Mucosa of descending colon (tissue), 3 donors: ENCODE results near the gene OR1L8. TPM values are rescaled to one million over a fixed set of nuclear protein-coding genes. Genes with fewer than 3 reads are reported as not detected.
"Not testable (repeated sequence)": the region's sequence is repeated elsewhere in the genome, so short reads cannot be mapped to it uniquely, and the experiment has no call there.

Source experiments
- ATAC-seq: fragments of 200-7000 bp; cut with Tn5 transposase; one replicate; pipeline ENCODE4 v1.9.1; 2020; ENCODE audit warnings: mild to moderate bottlenecking, moderate library complexity
- DNase-seq, 3 donors: peaks; one replicate each; pipeline ENCODE4 v3.0.0-alpha.2; 2020
- H3K36me3 ChIP-seq: fragments of 200-600 bp; one replicate; pipeline ENCODE4 v1.8.0; 2021; ENCODE audit warnings: low read depth, mild to moderate bottlenecking
- H3K4me1 ChIP-seq: fragments of 200-600 bp; one replicate; pipeline ENCODE4 v1.8.0; 2021; ENCODE audit warnings: low read depth, mild to moderate bottlenecking
- H3K4me3 ChIP-seq: fragments of 200-600 bp; one replicate; pipeline ENCODE4 v1.8.0; 2021; ENCODE audit warnings: mild to moderate bottlenecking
- H3K9me3 ChIP-seq: fragments of 200-600 bp; one replicate; pipeline ENCODE4 v1.8.0; 2021; ENCODE audit warnings: mild to moderate bottlenecking
- intact Hi-C, 2 donors: fragments of 100-400 bp; cut with DNase I in 1 of 2; cut with micrococcal nuclease in 1 of 2; formaldehyde crosslinking; loops; one replicate each; pipeline versions ENCODE4 v1.11.0 to v1.11.1; 2022; cut with DNase I, micrococcal nuclease
- long read RNA-seq, 2 donors: library from polyadenylated mRNA; unstranded; transcript quantifications; one replicate each; pipeline ENCODE4 v2.0.0, GENCODE V29; 2019 to 2021
- total RNA-seq, 3 donors: library from RNA; stranded (reverse); fragmentation: NEBNext Ultra II Directional in 2 of 3; extraction: Animal tissue kit (Norgen Biotek cat#: 25700) in 2 of 3; gene quantifications; one replicate each; pipeline versions ENCODE4 v1.2.1 to v1.2.4, GENCODE V29; 2021 to 2023
- TF ChIP-seq, protein P1 (sequence below): fragments of 200-600 bp; IDR thresholded peaks from one replicate; pipeline ENCODE4 v1.8.0; 2022; ENCODE audit warnings: antibody characterized with exemption, mild to moderate bottlenecking
- donor health status: DM: no; HTN: no; CAD: no; lungs with moderate emphysema.
- donor health status: DM: no; HTN: no; CAD: no.
- donor health status: DM: no; HTN: yes; CAD: no.

The OR1L8 gene, protein sequence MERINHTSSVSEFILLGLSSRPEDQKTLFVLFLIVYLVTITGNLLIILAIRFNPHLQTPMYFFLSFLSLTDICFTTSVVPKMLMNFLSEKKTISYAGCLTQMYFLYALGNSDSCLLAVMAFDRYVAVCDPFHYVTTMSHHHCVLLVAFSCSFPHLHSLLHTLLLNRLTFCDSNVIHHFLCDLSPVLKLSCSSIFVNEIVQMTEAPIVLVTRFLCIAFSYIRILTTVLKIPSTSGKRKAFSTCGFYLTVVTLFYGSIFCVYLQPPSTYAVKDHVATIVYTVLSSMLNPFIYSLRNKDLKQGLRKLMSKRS
- total RNA-seq = under 1 TPM in 1 of 3 donors, not detected in 2; 0.19 TPM
- long read RNA-seq, donor 1 = 0 reads
- long read RNA-seq, donor 2 = 0 reads

DNA sequence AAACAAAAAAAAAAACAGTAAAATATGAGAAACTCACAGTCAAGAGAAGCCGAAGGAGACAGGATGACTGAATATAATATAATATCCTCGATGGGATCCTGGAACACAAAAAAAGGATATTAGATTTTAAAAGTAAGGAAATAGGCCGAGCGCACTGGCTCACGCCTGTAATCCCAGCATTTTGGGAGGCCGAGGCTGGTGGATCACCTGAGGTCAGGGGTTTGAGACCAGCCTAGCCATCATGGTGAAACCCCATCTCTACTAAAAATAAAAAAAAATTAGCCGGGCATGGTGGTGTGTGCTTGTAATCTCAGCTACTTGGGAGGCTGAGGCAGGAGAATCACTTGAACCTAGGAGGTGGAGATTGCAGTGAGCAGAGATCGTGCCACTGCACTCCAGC is at the start of gene OR1L8:
Gene OR1L8 (minus strand): TSS at position 101 of the 400 bp plus-strand sequence. CDS start 14,907 bp downstream, outside the sequence.
- ATAC-seq, H3K9me3 ChIP-seq, H3K4me1 ChIP-seq, H3K4me3 ChIP-seq, DNase-seq, intact Hi-C loops, H3K36me3 ChIP-seq: not testable (repeated sequence)

DNA sequence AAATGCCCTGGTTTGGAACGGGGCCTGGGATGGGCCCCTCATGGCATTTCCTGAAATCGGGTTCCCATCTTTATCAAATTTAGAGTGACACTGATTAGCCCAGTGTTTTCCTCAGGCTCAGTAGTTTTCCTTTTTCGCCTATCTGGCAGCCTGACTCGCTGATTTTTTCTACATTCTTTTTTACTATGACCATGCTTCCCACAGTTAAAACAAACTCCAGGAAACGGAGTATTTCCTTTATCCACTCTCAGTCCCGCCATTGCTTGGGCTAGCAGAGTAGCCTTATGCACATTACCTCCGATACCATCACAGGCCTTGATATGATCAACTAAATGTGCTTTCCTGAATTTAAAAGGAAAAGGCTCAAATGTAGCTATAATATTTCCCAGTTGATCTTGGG is 36.8 kb upstream of the OR1L8 start:
- Histone ChIP-seq H3K9me3 (no peaks in the 10 kb centered on the region), H3K4me3 (no peak overlapping the region), H3K4me1 (no peaks in the 10 kb centered on the region), H3K36me3 (no peaks in the 10 kb centered on the region)
- TF ChIP-seq, protein P1, sequence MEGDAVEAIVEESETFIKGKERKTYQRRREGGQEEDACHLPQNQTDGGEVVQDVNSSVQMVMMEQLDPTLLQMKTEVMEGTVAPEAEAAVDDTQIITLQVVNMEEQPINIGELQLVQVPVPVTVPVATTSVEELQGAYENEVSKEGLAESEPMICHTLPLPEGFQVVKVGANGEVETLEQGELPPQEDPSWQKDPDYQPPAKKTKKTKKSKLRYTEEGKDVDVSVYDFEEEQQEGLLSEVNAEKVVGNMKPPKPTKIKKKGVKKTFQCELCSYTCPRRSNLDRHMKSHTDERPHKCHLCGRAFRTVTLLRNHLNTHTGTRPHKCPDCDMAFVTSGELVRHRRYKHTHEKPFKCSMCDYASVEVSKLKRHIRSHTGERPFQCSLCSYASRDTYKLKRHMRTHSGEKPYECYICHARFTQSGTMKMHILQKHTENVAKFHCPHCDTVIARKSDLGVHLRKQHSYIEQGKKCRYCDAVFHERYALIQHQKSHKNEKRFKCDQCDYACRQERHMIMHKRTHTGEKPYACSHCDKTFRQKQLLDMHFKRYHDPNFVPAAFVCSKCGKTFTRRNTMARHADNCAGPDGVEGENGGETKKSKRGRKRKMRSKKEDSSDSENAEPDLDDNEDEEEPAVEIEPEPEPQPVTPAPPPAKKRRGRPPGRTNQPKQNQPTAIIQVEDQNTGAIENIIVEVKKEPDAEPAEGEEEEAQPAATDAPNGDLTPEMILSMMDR = no peak
- intact Hi-C loops = no loop called here
- DNase-seq = no peak
- ATAC-seq = no peak

DNA sequence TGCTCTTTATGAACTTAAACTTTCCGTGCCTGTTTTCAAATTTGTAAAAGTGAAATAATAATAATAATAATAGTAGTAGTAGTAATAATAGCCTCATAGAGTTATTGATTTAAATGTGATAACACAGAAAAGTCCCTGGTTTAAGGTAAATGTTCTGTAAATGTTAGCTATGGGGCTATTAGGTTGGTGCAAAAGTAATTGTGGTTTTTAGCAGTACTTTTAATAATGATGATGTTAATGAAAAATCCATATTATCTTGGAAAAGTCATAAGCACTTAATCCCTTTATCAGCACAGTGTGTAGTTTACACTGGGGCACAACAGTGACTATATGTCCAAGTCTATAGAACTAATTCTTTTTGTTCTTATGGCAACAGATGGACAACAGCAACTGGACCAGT is 31.2 kb upstream of the OR1L8 start, which contains the start of gene OR1Q1:
Gene OR1Q1 (plus strand): TSS at position 377 of the 400 bp plus-strand sequence. CDS start 0 bp downstream, at position 377.
- Histone ChIP-seq H3K4me1 (no peaks in the 10 kb centered on the region), H3K4me3 (no peak within 1 kb of the TSS), H3K36me3 (no peaks in the 10 kb centered on the region), H3K9me3 (no peaks in the 10 kb centered on the region)
- TF ChIP-seq, protein P1 = no peak
- intact Hi-C loops = no loop called here
- DNase-seq = no peak
- ATAC-seq = no peak

DNA sequence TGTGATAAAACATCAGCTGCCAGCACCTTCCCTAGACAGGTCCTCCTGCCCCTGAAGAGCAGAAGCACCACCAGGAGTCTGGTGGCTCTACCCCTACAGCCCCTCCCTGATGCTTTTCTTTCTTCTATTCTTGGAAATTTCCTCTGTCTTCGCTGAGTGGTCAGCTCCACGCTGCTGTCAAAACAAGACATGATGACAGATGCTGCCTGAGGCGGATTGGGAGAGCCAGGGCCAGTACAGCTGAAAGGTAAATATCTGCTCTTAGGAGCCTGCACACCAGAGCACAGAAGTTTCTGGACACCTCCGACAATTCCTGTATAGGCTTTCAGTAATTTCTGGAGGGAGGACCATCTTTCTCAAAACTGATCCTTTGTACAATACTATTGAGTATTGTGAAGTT is 26.6 kb upstream of the OR1L8 start:
- DNase-seq (no peak), ATAC-seq (no peak)
- Histone ChIP-seq H3K36me3 (no peaks in the 10 kb centered on the region), H3K4me1 (no peaks in the 10 kb centered on the region), H3K9me3 (no peaks in the 10 kb centered on the region), H3K4me3 (no peak overlapping the region)
- TF ChIP-seq, protein P1 = no peak
- intact Hi-C loops = no loop called here

DNA sequence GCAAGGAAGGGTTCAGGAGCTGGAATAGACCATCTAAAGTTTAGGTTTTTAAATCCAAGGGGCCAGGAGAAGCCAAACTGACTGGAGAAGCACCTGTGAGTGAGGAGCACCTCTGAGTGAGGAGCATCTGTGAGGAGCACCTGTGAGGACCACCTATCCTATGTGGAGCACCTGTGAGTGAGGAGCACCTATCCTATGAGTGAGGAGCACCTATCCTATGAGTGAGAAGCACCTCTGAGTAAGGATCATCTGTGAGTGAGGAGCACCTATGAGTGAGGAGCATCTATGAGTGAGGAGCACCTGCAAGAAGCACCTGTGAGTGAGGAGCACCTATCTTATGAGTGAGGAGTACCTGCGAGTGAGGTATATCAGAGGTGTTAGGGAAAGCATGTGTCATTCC is 23.4 kb upstream of the OR1L8 start:
- no peaks in the 10 kb centered on the region for H3K36me3 ChIP-seq
- no peaks in the 10 kb centered on the region for H3K4me1 ChIP-seq
- TF ChIP-seq, protein P1 = no peak
- no peaks in the 10 kb centered on the region for H3K9me3 ChIP-seq
- no peak overlapping the region for H3K4me3 ChIP-seq
- DNase-seq (no peak), ATAC-seq (no peak)
- intact Hi-C loops = no loop called here

DNA sequence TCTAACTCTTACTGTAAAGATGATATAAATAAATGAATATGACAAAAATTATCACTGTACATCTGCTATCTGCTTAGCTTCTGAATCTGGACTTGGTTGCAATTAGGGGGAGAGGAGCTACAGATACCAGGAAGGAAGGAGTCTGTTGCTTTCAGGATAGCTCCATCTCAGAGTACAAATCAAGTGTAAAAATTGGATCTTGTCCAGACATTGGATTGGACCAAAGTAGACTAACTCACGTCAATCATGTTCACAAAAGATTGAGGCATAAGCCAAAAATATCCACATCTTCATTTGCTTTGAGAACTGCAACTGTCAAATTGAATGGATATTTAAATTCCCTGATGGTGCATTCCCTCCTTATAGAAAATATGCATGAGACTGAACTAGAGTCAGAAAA is 22.5 kb upstream of the OR1L8 start:
- no peak for ATAC-seq
- TF ChIP-seq, protein P1 = no peak
- H3K4me1 ChIP-seq = no peaks in the 10 kb centered on the region
- DNase-seq = no peak
- no peak overlapping the region for H3K4me3 ChIP-seq
- no peaks in the 10 kb centered on the region for H3K9me3 ChIP-seq
- intact Hi-C loops = no loop called here
- no peaks in the 10 kb centered on the region for H3K36me3 ChIP-seq
